GM12878 (cell line): Measurements from ENCODE around the gene HK3. TPM values are rescaled to one million over a fixed set of nuclear protein-coding genes. Genes with fewer than 3 reads are reported as not detected.

Experiments
- ATAC-seq: fragments of 200-7000 bp; cut with Tn5 transposase; 3 replicates; pipeline ENCODE4 v1.9.1; 2020; ENCODE audit warnings: mild to moderate bottlenecking, moderate library complexity
- BruUV-seq: library from RNA; stranded (reverse); fragments of 400-500 nt; replicated peaks from 2 replicates; lab custom pipeline; 2021; lab: Mats Ljungman, UMichigan
- CTCF ChIA-PET: fragments of 300-600 bp; sonication (Branson Sonifier 250); formaldehyde crosslinking; extraction: SDS; loops from one replicate; lab custom pipeline; 2021; ENCODE audit warnings: inconsistent platforms; lab: Yijun Ruan, JAX
- POLR2A ChIA-PET: fragments of 350-600 bp; formaldehyde crosslinking; extraction: SDS; loops from one replicate; lab custom pipeline; 2021; ENCODE audit warnings: inconsistent platforms; lab: Charles Lee
- RAD21 ChIA-PET: fragments of 300-600 bp; sonication (Branson Sonifier 250); formaldehyde crosslinking; loops from one replicate; lab custom pipeline; 2023; ENCODE audit warnings: antibody characterized with exemption; ENCODE audit not compliant: unreplicated experiment; lab: Charles Lee
- SMC1A ChIA-PET: fragments of 300-600 bp; sonication (Branson Sonifier 250); formaldehyde crosslinking; loops from one replicate; lab custom pipeline; 2023; ENCODE audit not compliant: unreplicated experiment, uncharacterized antibody; lab: Charles Lee
- DNase-seq: peaks from one replicate; pipeline ENCODE4 v3.0.0-alpha.2; 2011; ENCODE audit warnings: low read depth, low spot score
- FAIRE-seq: peaks from 3 replicates; lab custom pipeline; 2011; peaks lifted over from hg19 to GRCh38; lab: Jason Lieb, UNC
- H2AFZ ChIP-seq: 2 replicates; pipeline ENCODE4 v1.6.0; 2011; ENCODE audit warnings: low read depth, low read length, control low read depth; ENCODE audit not compliant: control insufficient read depth
- H3K27ac ChIP-seq: 2 replicates; pipeline ENCODE4 v1.5.1; 2011; ENCODE audit warnings: control low read depth; ENCODE audit not compliant: control insufficient read depth, insufficient read depth
- H3K27me3 ChIP-seq, 2 experiments: replicated peaks in 1 of 2; 2 replicates each; pipeline versions ENCODE4 v1.6.0 to v1.6.1; 2011; ENCODE audit warnings: low read length in 1 of 2; ENCODE audit not compliant: control insufficient read depth in 2 of 2, insufficient read depth in 2 of 2
- H3K36me3 ChIP-seq, 2 experiments: 2 replicates each; pipeline ENCODE4 v1.5.1; 2011; ENCODE audit warnings: low read length in 1 of 2; ENCODE audit not compliant: control insufficient read depth in 2 of 2, insufficient read depth in 2 of 2
- H3K4me1 ChIP-seq: 2 replicates; pipeline ENCODE4 v1.6.1; 2011; ENCODE audit warnings: mild to moderate bottlenecking, low read length, moderate library complexity, mixed read lengths; ENCODE audit not compliant: control insufficient read depth, insufficient read depth
- H3K4me2 ChIP-seq: 2 replicates; pipeline ENCODE4 v1.6.0; 2011; ENCODE audit warnings: control low read depth; ENCODE audit not compliant: control insufficient read depth, insufficient read depth
- H3K4me3 ChIP-seq: fragments of 200-600 bp; sonication (generic); 2 replicates; pipeline ENCODE4 v1.5.1; 2016
- H3K79me2 ChIP-seq: 2 replicates; pipeline ENCODE4 v1.6.0; 2011; ENCODE audit warnings: low read length; ENCODE audit not compliant: control insufficient read depth, insufficient read depth
- H3K9ac ChIP-seq: 2 replicates; pipeline ENCODE4 v1.8.0; 2011; ENCODE audit warnings: low read length, control low read depth, mixed read lengths; ENCODE audit not compliant: control insufficient read depth, insufficient read depth
- H3K9me3 ChIP-seq: replicated peaks from 3 replicates; pipeline ENCODE4 v1.5.1; 2011; ENCODE audit warnings: mild to moderate bottlenecking, low read length; ENCODE audit not compliant: control insufficient read depth, insufficient read depth
- H4K20me1 ChIP-seq: 2 replicates; pipeline ENCODE4 v1.6.0; 2011; ENCODE audit not compliant: control insufficient read depth, insufficient read depth
- GATAD2B ChIP-seq: fragments of 450-650 bp; conservative IDR thresholded peaks from 2 replicates; pipeline ENCODE4 v1.6.1; 2017; ENCODE audit warnings: low read depth, mild to moderate bottlenecking, moderate library complexity
- IKZF2 ChIP-seq, 2 experiments: fragments of 450-650 bp; IDR thresholded peaks; 2 replicates each; pipeline ENCODE4 v1.6.1; 2017; ENCODE audit warnings: mild to moderate bottlenecking in 2 of 2, moderate library complexity in 2 of 2
- KDM1A ChIP-seq: fragments of 200-600 bp; sonication (generic); IDR thresholded peaks from 2 replicates; pipeline ENCODE4 v1.6.1; 2016; ENCODE audit warnings: borderline replicate concordance
- NKRF ChIP-seq: fragments of 450-650 bp; conservative IDR thresholded peaks from 2 replicates; pipeline ENCODE4 v1.6.1; 2017; ENCODE audit warnings: mild to moderate bottlenecking, moderate library complexity
- NR2C2 ChIP-seq: IDR thresholded peaks from 2 replicates; pipeline ENCODE4 v1.6.1; 2011; ENCODE audit warnings: borderline replicate concordance, low read depth; ENCODE audit not compliant: control insufficient read depth, insufficient read length
- PAX8 ChIP-seq: fragments of 450-650 bp; IDR thresholded peaks from 2 replicates; pipeline ENCODE4 v1.6.1; 2017; ENCODE audit warnings: mild to moderate bottlenecking, moderate library complexity
- SUZ12 ChIP-seq: fragments of 200-600 bp; sonication (generic); IDR thresholded peaks from one replicate; pipeline ENCODE4 v1.6.1; 2018; ENCODE audit warnings: antibody characterized with exemption, mild to moderate bottlenecking; ENCODE audit not compliant: unreplicated experiment
- WRNIP1 ChIP-seq: IDR thresholded peaks from 2 replicates; pipeline ENCODE4 v1.6.1; 2011; ENCODE audit warnings: low read depth, low read length, improper control_type of control experiment, borderline replicate concordance
- ZBTB33 ChIP-seq: fragments of 450-650 bp; IDR thresholded peaks from 2 replicates; pipeline ENCODE4 v1.6.1; 2017; ENCODE audit warnings: mild to moderate bottlenecking
- ZNF384 ChIP-seq: IDR thresholded peaks from 2 replicates; pipeline ENCODE4 v1.6.1; 2012; ENCODE audit warnings: low read depth, mild to moderate bottlenecking, low read length, improper control_type of control experiment, borderline replicate concordance
- WGBS: methylation state at CpG from one replicate; pipeline ENCODE4 v1.1.6; 2016; ENCODE audit warnings: low lambda C conversion rate; ENCODE audit not compliant: insufficient replicate concordance, insufficient coverage; ENCODE audit errors: missing lambda C conversion rate; 5-methylcytosine and 5-hydroxymethylcytosine counted together
- in situ Hi-C: fragments of 300-500 bp; cut with MboI; formaldehyde crosslinking; loops from 9 replicates; pipeline ENCODE4 v1.14.3; 2018; ENCODE audit warnings: mixed read lengths
- intact Hi-C: fragments of 100-400 bp; cut with micrococcal nuclease; formaldehyde crosslinking; loops from one replicate; pipeline ENCODE4 v1.14.2; 2022; ENCODE audit not compliant: unreplicated experiment
- polyA plus RNA-seq, 11 experiments: library from polyadenylated mRNA; depleted of rRNA in 4 of 11; unstranded in 6 of 11; stranded (reverse) in 5 of 11; fragments of >200 nt; fragmentation: Nextera tagmentation in 4 of 11; fragmentation: Illumina TruSeq in 1 of 11; extraction: Ambion mirVana in 4 of 11; extraction: Trizol in 1 of 11; gene quantifications; 1 replicate in 1 of 11; 2 replicates in 10 of 11; pipeline versions ENCODE4 v1.2.1 to v1.2.3, GENCODE V29; 2011 to 2016; ENCODE audit warnings: inconsistent platforms in 2 of 11, missing spikeins in 2 of 11, low read depth in 1 of 11
- total RNA-seq, 4 experiments: library from RNA; depleted of rRNA in 3 of 4; stranded (reverse); fragments of >200 nt in 3 of 4; fragmentation: Illumina TruSeq in 1 of 4; extraction: Trizol in 1 of 4; gene quantifications; 2 replicates each; pipeline versions ENCODE4 v1.2.1 to v1.2.3, GENCODE V29; 2013 to 2021
- TF ChIP-seq, protein P1 (sequence below): IDR thresholded peaks from 2 replicates; pipeline ENCODE4 v1.6.1; 2012; ENCODE audit warnings: low read length, inconsistent platforms
- TF ChIP-seq, protein P2 (sequence below): fragments of 450-650 bp; IDR thresholded peaks from 2 replicates; pipeline ENCODE4 v1.6.1; 2016; ENCODE audit warnings: mild to moderate bottlenecking, moderate library complexity, borderline replicate concordance

HK3 gene
- total and polyA plus RNA-seq, 10 of the 15 experiments (the other 5 are each of a cell fraction or from before 2014, with no cell fraction given), result 0.13 to 1.3 (median 0.26) TPM; not detected in 4

DNA sequence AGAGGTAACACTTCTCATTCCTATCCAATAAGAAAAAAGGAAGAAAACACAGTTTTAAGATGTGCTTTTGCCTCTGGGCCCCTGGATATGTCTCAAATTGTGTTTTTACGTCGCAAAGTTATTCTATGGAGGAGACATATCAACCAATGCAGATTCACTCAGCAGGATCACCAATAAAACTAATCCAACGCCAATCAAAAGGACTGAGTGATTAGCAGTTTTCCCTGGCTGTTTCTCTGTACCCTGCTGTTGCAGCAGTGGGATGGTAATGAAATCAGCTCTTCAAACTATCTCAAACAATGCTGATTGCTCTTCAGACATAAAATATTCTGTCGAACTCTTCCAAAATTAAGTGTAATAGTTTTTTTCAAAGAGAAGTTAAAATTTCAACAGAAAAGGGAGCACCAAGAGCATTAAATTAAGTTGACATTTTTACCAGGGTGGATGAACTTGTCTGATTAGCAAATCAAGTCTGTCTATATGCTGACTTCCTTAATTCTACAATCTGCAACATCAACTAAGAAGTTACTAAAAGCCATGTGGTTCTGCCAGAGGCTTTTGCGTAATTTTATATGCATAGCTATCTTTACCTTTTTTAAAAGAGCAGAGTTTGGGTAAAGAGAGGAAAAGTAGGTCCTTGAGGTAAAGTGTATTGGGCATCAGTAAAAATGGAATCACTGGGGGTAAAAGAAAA lies 9.7 kb upstream of the HK3 start (continued):
- TF ChIP-seq, protein P1, sequence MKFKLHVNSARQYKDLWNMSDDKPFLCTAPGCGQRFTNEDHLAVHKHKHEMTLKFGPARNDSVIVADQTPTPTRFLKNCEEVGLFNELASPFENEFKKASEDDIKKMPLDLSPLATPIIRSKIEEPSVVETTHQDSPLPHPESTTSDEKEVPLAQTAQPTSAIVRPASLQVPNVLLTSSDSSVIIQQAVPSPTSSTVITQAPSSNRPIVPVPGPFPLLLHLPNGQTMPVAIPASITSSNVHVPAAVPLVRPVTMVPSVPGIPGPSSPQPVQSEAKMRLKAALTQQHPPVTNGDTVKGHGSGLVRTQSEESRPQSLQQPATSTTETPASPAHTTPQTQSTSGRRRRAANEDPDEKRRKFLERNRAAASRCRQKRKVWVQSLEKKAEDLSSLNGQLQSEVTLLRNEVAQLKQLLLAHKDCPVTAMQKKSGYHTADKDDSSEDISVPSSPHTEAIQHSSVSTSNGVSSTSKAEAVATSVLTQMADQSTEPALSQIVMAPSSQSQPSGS, result no peak
- no peak for TF ChIP-seq ZNF384
- TF ChIP-seq WRNIP1, result no peak

DNA sequence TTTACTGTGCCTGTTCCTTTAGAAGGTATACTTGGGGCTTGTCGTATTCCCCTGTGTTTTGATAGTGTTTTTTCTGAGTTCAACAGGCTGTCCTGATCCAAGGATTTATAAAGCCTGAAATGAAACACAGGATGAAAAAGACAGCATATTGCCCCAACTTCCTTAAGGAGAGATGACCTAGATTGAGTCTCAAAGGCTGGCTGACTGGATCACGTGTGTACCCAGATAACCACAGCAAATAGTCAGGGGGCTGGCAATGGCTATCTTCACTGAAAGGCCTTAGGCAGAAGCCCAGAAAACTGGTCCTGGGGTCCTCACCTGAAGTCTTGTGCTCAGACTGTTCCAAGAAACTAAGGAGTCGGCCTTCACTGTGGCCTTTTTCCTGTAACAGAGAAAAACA lies 7.7 kb upstream of the HK3 start:
- CTCF ChIA-PET, result no interaction called here
- in situ Hi-C loops (no loop called here), intact Hi-C loops (no loop called here)
- RAD21 ChIA-PET, result no interaction called here
- no peak overlapping the region for H2AFZ ChIP-seq
- no TSS peak for BruUV-seq
- H3K79me2 ChIP-seq, result no peaks in the 10 kb centered on the region
- ATAC-seq (no peak), FAIRE-seq (no peak), DNase-seq (no peak)
- H3K4me2 ChIP-seq, result no peak overlapping the region
- POLR2A ChIA-PET, result interaction anchor here (0.6 kb wide), 1 partner anchor 450 kb away, joined by 4 read pairs; no protein-coding TSS in a partner anchor
- H3K9me3 ChIP-seq, result no peaks in the 10 kb centered on the region
- H3K9ac ChIP-seq, result no peak overlapping the region
- H3K4me1 ChIP-seq, result peaks cover 9% of the 10 kb centered on the region
- no peaks in the 10 kb centered on the region for H4K20me1 ChIP-seq
- H3K4me3 ChIP-seq, result no peak overlapping the region
- H3K36me3 ChIP-seq, result peaks cover 22 to 32% of the 10 kb centered on the region in 2 experiments
- H3K27ac ChIP-seq, result no peak overlapping the region
- SMC1A ChIA-PET, result no interaction called here
- no peaks in the 10 kb centered on the region for H3K27me3 ChIP-seq
- 81% methylated on average over 3 of the region's 3 CpGs for WGBS
- TF ChIP-seq, protein P2, sequence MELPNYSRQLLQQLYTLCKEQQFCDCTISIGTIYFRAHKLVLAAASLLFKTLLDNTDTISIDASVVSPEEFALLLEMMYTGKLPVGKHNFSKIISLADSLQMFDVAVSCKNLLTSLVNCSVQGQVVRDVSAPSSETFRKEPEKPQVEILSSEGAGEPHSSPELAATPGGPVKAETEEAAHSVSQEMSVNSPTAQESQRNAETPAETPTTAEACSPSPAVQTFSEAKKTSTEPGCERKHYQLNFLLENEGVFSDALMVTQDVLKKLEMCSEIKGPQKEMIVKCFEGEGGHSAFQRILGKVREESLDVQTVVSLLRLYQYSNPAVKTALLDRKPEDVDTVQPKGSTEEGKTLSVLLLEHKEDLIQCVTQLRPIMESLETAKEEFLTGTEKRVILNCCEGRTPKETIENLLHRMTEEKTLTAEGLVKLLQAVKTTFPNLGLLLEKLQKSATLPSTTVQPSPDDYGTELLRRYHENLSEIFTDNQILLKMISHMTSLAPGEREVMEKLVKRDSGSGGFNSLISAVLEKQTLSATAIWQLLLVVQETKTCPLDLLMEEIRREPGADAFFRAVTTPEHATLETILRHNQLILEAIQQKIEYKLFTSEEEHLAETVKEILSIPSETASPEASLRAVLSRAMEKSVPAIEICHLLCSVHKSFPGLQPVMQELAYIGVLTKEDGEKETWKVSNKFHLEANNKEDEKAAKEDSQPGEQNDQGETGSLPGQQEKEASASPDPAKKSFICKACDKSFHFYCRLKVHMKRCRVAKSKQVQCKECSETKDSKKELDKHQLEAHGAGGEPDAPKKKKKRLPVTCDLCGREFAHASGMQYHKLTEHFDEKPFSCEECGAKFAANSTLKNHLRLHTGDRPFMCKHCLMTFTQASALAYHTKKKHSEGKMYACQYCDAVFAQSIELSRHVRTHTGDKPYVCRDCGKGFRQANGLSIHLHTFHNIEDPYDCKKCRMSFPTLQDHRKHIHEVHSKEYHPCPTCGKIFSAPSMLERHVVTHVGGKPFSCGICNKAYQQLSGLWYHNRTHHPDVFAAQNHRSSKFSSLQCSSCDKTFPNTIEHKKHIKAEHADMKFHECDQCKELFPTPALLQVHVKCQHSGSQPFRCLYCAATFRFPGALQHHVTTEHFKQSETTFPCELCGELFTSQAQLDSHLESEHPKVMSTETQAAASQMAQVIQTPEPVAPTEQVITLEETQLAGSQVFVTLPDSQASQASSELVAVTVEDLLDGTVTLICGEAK, result no peak
- no peak for TF ChIP-seq NR2C2
- no peak for TF ChIP-seq KDM1A
- no peak for TF ChIP-seq NKRF
- TF ChIP-seq SUZ12, result no peak
- TF ChIP-seq PAX8, result no peak
- TF ChIP-seq IKZF2 (IDR thresholded peaks at IDR 0.05), result no peak
- TF ChIP-seq GATAD2B, result no peak
- TF ChIP-seq ZBTB33, result no peak
